GM18907 (cell line): Measurements from ENCODE around the gene RAX2.
A peak's percentile ranks its signal among the peaks of the same experiment; 100 is the strongest.
"Not testable (repeated sequence)": the region's sequence is repeated elsewhere in the genome, so short reads cannot be mapped to it uniquely, and the experiment has no call there.

Source experiments
- ATAC-seq: cut with Tn5 transposase; IDR thresholded peaks from one replicate; pipeline ENCODE4 v1.9.1; 2021; ENCODE audit warnings: mild to moderate bottlenecking, moderate library complexity; ENCODE audit not compliant: unreplicated experiment

Gene RAX2

GRCh38 chr19:3778104-3778867 lies 6.3 kb upstream of the RAX2 start:
- no peak for ATAC-seq

GRCh38 chr19:3776479-3777040 lies 4.5 kb upstream of the RAX2 start:
- ATAC-seq: no peak

GRCh38 chr19:3775831-3776230 lies 3.8 kb upstream of the RAX2 start:
- ATAC-seq: no peak

GRCh38 chr19:3775374-3775711 lies 3.3 kb upstream of the RAX2 start:
- ATAC-seq: no peak

- no peak for ATAC-seq
Observed at GRCh38 chr19:3774621-3775373, 2.8 kb upstream of the RAX2 start.

- no peak for ATAC-seq
Observed at GRCh38 chr19:3773814-3774515, 1.9 kb upstream of the RAX2 start.

- no peak for ATAC-seq
Observed at GRCh38 chr19:3771000-3771905, 775 bp downstream of the RAX2 start.

GRCh38 chr19:3770136-3770999 lies 1.7 kb downstream of the RAX2 start:
- ATAC-seq: no peak

- ATAC-seq: no peak
Observed at GRCh38 chr19:3769494-3769893, 2.5 kb downstream of the RAX2 start.

GRCh38 chr19:3768748-3769099 lies 3.3 kb downstream of the RAX2 start:
- ATAC-seq: no peak

GRCh38 chr19:3768015-3768747 lies 3.8 kb downstream of the RAX2 start:
- no peak for ATAC-seq

GRCh38 chr19:3767050-3767449 lies 5.0 kb downstream of the RAX2 start:
- no peak for ATAC-seq

GRCh38 chr19:3766520-3766919 lies 5.5 kb downstream of the RAX2 start:
- ATAC-seq: no peak

GRCh38 chr19:3765757-3766156 lies 6.3 kb downstream of the RAX2 start:
- ATAC-seq: not testable (repeated sequence)

GRCh38 chr19:3765121-3765520 lies 6.9 kb downstream of the RAX2 start:
- ATAC-seq: no peak

GRCh38 chr19:3762501-3763459 lies 9.2 kb downstream of the RAX2 start, which contains the start of gene MRPL54:
TSS of gene MRPL54 (plus strand) at chr19:3762682. CDS start at chr19:3762701, 19 bp downstream.
- ATAC-seq: peak; percentile 69

GRCh38 chr19:3762130-3762473 lies 9.9 kb downstream of the RAX2 start:
- no peak for ATAC-seq
